HUDEP-2 (cell line): ENCODE measurements around the gene CNTN2.

ENCODE experiments used
- DNase-seq, 76 experiments: peaks; one replicate each; lab custom pipeline; 2025; ENCODE audit not compliant: unreplicated experiment in 76 of 76; lab: John Stamatoyannopoulos, UW

Gene CNTN2

GRCh38 chr1:205121660-205122488 is 78.9 kb downstream of the CNTN2 start, which contains the start of gene RBBP5:
Gene RBBP5 (minus strand): TSS chr1:205121978. CDS start chr1:205121873, 105 bp downstream.
- DNase-seq = peak in 75 of 76 experiments; percentile 53 to 99 (median 94)

- peak in 1 of 76 experiments; percentile 9 for DNase-seq
Measured at GRCh38 chr1:205122489-205122882, 79.5 kb downstream of the CNTN2 start.

GRCh38 chr1:205124726-205125125 is 81.7 kb downstream of the CNTN2 start:
- DNase-seq = no peak

- no peak for DNase-seq
Measured at GRCh38 chr1:205127646-205128045, 84.6 kb downstream of the CNTN2 start.
